Ectodermal cell (in vitro differentiated cells): Measurements from ENCODE around the gene GPRASP1. TPM values are rescaled to one million over a fixed set of nuclear protein-coding genes. Genes with fewer than 3 reads are reported as not detected.
A peak's percentile ranks its signal among the peaks of the same experiment; 100 is the strongest.

ENCODE experiments used
- H3K27ac ChIP-seq: 2 replicates; pipeline ENCODE4 v1.7.0; 2013; ENCODE audit warnings: mild to moderate bottlenecking, low read depth, low read length; ENCODE audit not compliant: insufficient read depth, poor library complexity, severe bottlenecking
- H3K27me3 ChIP-seq: 2 replicates; pipeline ENCODE4 v1.7.0; 2013; ENCODE audit warnings: mild to moderate bottlenecking, low read length; ENCODE audit not compliant: insufficient read depth, control insufficient read depth, poor library complexity, severe bottlenecking
- H3K36me3 ChIP-seq: one replicate; pipeline ENCODE4 v1.7.0; 2013; ENCODE audit warnings: low read length; ENCODE audit not compliant: control insufficient read depth, insufficient read depth
- H3K4me1 ChIP-seq: one replicate; pipeline ENCODE4 v1.7.0; 2013; ENCODE audit warnings: low read length; ENCODE audit not compliant: control insufficient read depth, insufficient read depth
- H3K4me3 ChIP-seq: 2 replicates; pipeline ENCODE4 v1.7.0; 2013; ENCODE audit warnings: low read depth, low read length, control low read depth; ENCODE audit not compliant: insufficient read depth
- H3K9me3 ChIP-seq: 2 replicates; pipeline ENCODE4 v1.7.0; 2013; ENCODE audit warnings: mild to moderate bottlenecking, low read length, moderate library complexity; ENCODE audit not compliant: control insufficient read depth
- WGBS, 2 experiments: methylation state at CpG; one replicate each; pipeline ENCODE4 v1.1.7; 2013; ENCODE audit warnings: missing lambda C conversion rate in 2 of 2; 5-methylcytosine and 5-hydroxymethylcytosine counted together
- polyA plus RNA-seq, 4 experiments: library from polyadenylated mRNA; stranded (reverse); fragments of 50-300 nt; gene quantifications; one replicate each; pipeline ENCODE4 v1.2.3, GENCODE V29; 2013

GPRASP1 gene
- 3.6 TPM for polyA plus RNA-seq (2013, experiment 1 of 4)
- polyA plus RNA-seq (2013, experiment 2 of 4), result 6.0 TPM
- polyA plus RNA-seq (2013, experiment 3 of 4), result 3.4 TPM
- polyA plus RNA-seq (2013, experiment 4 of 4), result 3.7 TPM

- no peak within 1 kb of the TSS for H3K27ac ChIP-seq
- peak within 1 kb of the TSS; percentile 46 for H3K4me3 ChIP-seq
- H3K36me3 ChIP-seq, result no peaks in the 10 kb centered on the region
- WGBS, 2 experiments, result 1% methylated on average over 61 of the region's 61 CpGs
- no peaks in the 10 kb centered on the region for H3K27me3 ChIP-seq
- H3K9me3 ChIP-seq, result no peaks in the 10 kb centered on the region
- H3K4me1 ChIP-seq, result no peaks in the 10 kb centered on the region
These were observed at the start of gene GPRASP1 for GRCh38 chrX:102651242-102652011. GPRASP1 (plus strand) TSS chrX:102651483; CDS start chrX:102653914, 2,431 bp downstream.

GRCh38 chrX:102604327-102604726 is 47.0 kb upstream of the GPRASP1 start:
- no peaks in the 10 kb centered on the region for H3K4me1 ChIP-seq
- H3K36me3 ChIP-seq, result peaks cover 7% of the 10 kb centered on the region
- no peaks in the 10 kb centered on the region for H3K27me3 ChIP-seq
- no peak overlapping the region for H3K27ac ChIP-seq
- H3K9me3 ChIP-seq, result no peaks in the 10 kb centered on the region
- WGBS, 2 experiments, result 93 to 100% methylated on average over 1 of the region's 1 CpG
- no peak overlapping the region for H3K4me3 ChIP-seq

- 100% methylated on average over 1 of the region's 1 CpG; no CpG with 5 or more reads in 1 of the 2 experiments for WGBS, 2 experiments
These were observed 45.2 kb upstream of the GPRASP1 start for GRCh38 chrX:102606115-102606514.

GRCh38 chrX:102610905-102611304 is 40.4 kb upstream of the GPRASP1 start:
- no peak overlapping the region for H3K4me3 ChIP-seq
- no peaks in the 10 kb centered on the region for H3K4me1 ChIP-seq
- H3K36me3 ChIP-seq, result peaks cover 3% of the 10 kb centered on the region
- no peaks in the 10 kb centered on the region for H3K9me3 ChIP-seq
- H3K27ac ChIP-seq, result no peak overlapping the region
- no peaks in the 10 kb centered on the region for H3K27me3 ChIP-seq
- 84 to 93% methylated on average over 4 of the region's 4 CpGs for WGBS, 2 experiments

More at GRCh38 chrX:102606115-102606514, 45.2 kb upstream of the GPRASP1 start:
- Histone ChIP-seq H3K27ac (no peak overlapping the region), H3K9me3 (no peaks in the 10 kb centered on the region), H3K4me3 (no peak overlapping the region), H3K36me3 (peaks cover 7% of the 10 kb centered on the region), H3K4me1 (no peaks in the 10 kb centered on the region), H3K27me3 (no peaks in the 10 kb centered on the region)

GRCh38 chrX:102624105-102624504 is 27.2 kb upstream of the GPRASP1 start:
- no peaks in the 10 kb centered on the region for H3K9me3 ChIP-seq
- H3K4me1 ChIP-seq, result no peaks in the 10 kb centered on the region
- no peak overlapping the region for H3K27ac ChIP-seq
- no peaks in the 10 kb centered on the region for H3K36me3 ChIP-seq
- no peaks in the 10 kb centered on the region for H3K27me3 ChIP-seq
- WGBS, 2 experiments, result 94 to 97% methylated on average over 6 of the region's 6 CpGs
- no peak overlapping the region for H3K4me3 ChIP-seq

- Histone ChIP-seq H3K27me3 (no peaks in the 10 kb centered on the region), H3K4me3 (no peak overlapping the region), H3K9me3 (no peaks in the 10 kb centered on the region), H3K36me3 (no peaks in the 10 kb centered on the region), H3K4me1 (no peaks in the 10 kb centered on the region), H3K27ac (no peak overlapping the region)
- WGBS, 2 experiments, result 93% methylated on average over 1 of the region's 1 CpG; no CpG with 5 or more reads in 1 of the 2 experiments
These were observed 23.6 kb upstream of the GPRASP1 start for GRCh38 chrX:102627640-102628039.

GRCh38 chrX:102637561-102637960 is 13.7 kb upstream of the GPRASP1 start:
- Histone ChIP-seq H3K27me3 (no peaks in the 10 kb centered on the region), H3K9me3 (no peaks in the 10 kb centered on the region), H3K4me1 (no peaks in the 10 kb centered on the region), H3K36me3 (no peaks in the 10 kb centered on the region), H3K27ac (no peak overlapping the region), H3K4me3 (no peak overlapping the region)
- WGBS, 2 experiments, result 67 to 82% methylated on average over 1 of the region's 1 CpG

- Histone ChIP-seq H3K4me3 (peak overlapping the region; percentile 46), H3K27ac (no peak overlapping the region), H3K27me3 (no peaks in the 10 kb centered on the region), H3K36me3 (no peaks in the 10 kb centered on the region), H3K4me1 (no peaks in the 10 kb centered on the region), H3K9me3 (no peaks in the 10 kb centered on the region)
- 2 to 6% methylated on average over 19 to 23 of the region's 23 CpGs for WGBS, 2 experiments
These were observed 411 bp upstream of the GPRASP1 start for GRCh38 chrX:102650903-102651241.

- Histone ChIP-seq H3K4me1 (no peaks in the 10 kb centered on the region), H3K4me3 (peak overlapping the region; percentile 46), H3K27me3 (no peaks in the 10 kb centered on the region), H3K36me3 (no peaks in the 10 kb centered on the region), H3K27ac (no peak overlapping the region), H3K9me3 (no peaks in the 10 kb centered on the region)
- 6 to 7% methylated on average over 13 to 17 of the region's 22 CpGs for WGBS, 2 experiments
These were observed 877 bp downstream of the GPRASP1 start for GRCh38 chrX:102652031-102652688.

GRCh38 chrX:102654696-102655095 is 3.4 kb downstream of the GPRASP1 start:
- no peak overlapping the region for H3K27ac ChIP-seq
- WGBS, 2 experiments, result 91 to 97% methylated on average over 2 of the region's 2 CpGs
- H3K4me1 ChIP-seq, result no peaks in the 10 kb centered on the region
- no peaks in the 10 kb centered on the region for H3K27me3 ChIP-seq
- no peaks in the 10 kb centered on the region for H3K9me3 ChIP-seq
- H3K36me3 ChIP-seq, result no peaks in the 10 kb centered on the region
- no peak overlapping the region for H3K4me3 ChIP-seq
